Osteoblast (primary cell): ENCODE measurements around the gene ENKD1. TPM values are rescaled to one million over a fixed set of nuclear protein-coding genes. Genes with fewer than 3 reads are reported as not detected.

Experiments
- DNase-seq: peaks from one replicate; pipeline ENCODE4 v3.0.0; 2011; ENCODE audit warnings: low spot score, mixed read lengths; ENCODE audit not compliant: insufficient read length; ENCODE audit errors: missing footprints
- H2AFZ ChIP-seq: 2 replicates; pipeline ENCODE4 v1.6.0; 2011; ENCODE audit warnings: mild to moderate bottlenecking, low read length
- H3K27ac ChIP-seq: 2 replicates; pipeline ENCODE4 v1.5.1; 2011; ENCODE audit warnings: mild to moderate bottlenecking, low read depth, low read length, moderate library complexity
- H3K27me3 ChIP-seq: 2 replicates; pipeline ENCODE4 v1.6.0; 2012; ENCODE audit warnings: mild to moderate bottlenecking, control low read depth, inconsistent platforms, low read length, moderate library complexity; ENCODE audit not compliant: insufficient read depth
- H3K36me3 ChIP-seq: 2 replicates; pipeline ENCODE4 v1.5.1; 2011; ENCODE audit warnings: mild to moderate bottlenecking, low read length, control low read depth, moderate library complexity; ENCODE audit not compliant: insufficient read depth
- H3K4me1 ChIP-seq: 2 replicates; pipeline ENCODE4 v1.5.1; 2011; ENCODE audit warnings: mild to moderate bottlenecking, low read length, control low read depth, moderate library complexity; ENCODE audit not compliant: insufficient read depth
- H3K4me2 ChIP-seq: 2 replicates; pipeline ENCODE4 v1.6.0; 2011; ENCODE audit warnings: mild to moderate bottlenecking, low read length; ENCODE audit not compliant: insufficient read depth
- H3K4me3 ChIP-seq: fragments of 200-600 bp; sonication (generic); 3 replicates; pipeline ENCODE4 v1.5.1; 2012; ENCODE audit warnings: mild to moderate bottlenecking, low read length, inconsistent platforms; ENCODE audit not compliant: insufficient read depth
- H3K79me2 ChIP-seq: 2 replicates; pipeline ENCODE4 v1.6.0; 2012; ENCODE audit warnings: mild to moderate bottlenecking, low read length, control low read depth, inconsistent platforms; ENCODE audit not compliant: insufficient read depth
- H3K9me3 ChIP-seq: 2 replicates; pipeline ENCODE4 v1.5.1; 2011; ENCODE audit warnings: low read depth, low read length, control low read depth
- H4K20me1 ChIP-seq: 2 replicates; pipeline ENCODE4 v1.6.0; 2012; ENCODE audit warnings: mild to moderate bottlenecking, low read length, control low read depth; ENCODE audit not compliant: insufficient read depth
- total RNA-seq: library from RNA; depleted of rRNA; stranded (reverse); fragments of >200 nt; gene quantifications from 2 replicates; pipeline ENCODE4 v1.2.3, GENCODE V29; 2012
- TF ChIP-seq, protein P1 (sequence below): IDR thresholded peaks from 2 replicates; pipeline ENCODE4 v1.5.1; 2011; ENCODE audit warnings: mild to moderate bottlenecking, low read depth, low read length, moderate library complexity; ENCODE audit errors: extremely low read depth

ENKD1 gene
- total RNA-seq, 1 donor: 15.9 TPM

- Histone ChIP-seq H3K4me2 (peak within 1 kb of the TSS; percentile 98), H3K27ac (peak within 1 kb of the TSS; percentile 90), H4K20me1 (peaks cover 6% of the 10 kb centered on the region), H2AFZ (peak within 1 kb of the TSS; percentile 95), H3K4me3 (peak within 1 kb of the TSS; percentile 86), H3K27me3 (no peaks in the 10 kb centered on the region), H3K4me1 (peaks cover 9% of the 10 kb centered on the region), H3K36me3 (peaks cover 5% of the 10 kb centered on the region), H3K79me2 (peaks cover 13% of the 10 kb centered on the region), H3K9me3 (no peaks in the 10 kb centered on the region)
- TF ChIP-seq, protein P1, sequence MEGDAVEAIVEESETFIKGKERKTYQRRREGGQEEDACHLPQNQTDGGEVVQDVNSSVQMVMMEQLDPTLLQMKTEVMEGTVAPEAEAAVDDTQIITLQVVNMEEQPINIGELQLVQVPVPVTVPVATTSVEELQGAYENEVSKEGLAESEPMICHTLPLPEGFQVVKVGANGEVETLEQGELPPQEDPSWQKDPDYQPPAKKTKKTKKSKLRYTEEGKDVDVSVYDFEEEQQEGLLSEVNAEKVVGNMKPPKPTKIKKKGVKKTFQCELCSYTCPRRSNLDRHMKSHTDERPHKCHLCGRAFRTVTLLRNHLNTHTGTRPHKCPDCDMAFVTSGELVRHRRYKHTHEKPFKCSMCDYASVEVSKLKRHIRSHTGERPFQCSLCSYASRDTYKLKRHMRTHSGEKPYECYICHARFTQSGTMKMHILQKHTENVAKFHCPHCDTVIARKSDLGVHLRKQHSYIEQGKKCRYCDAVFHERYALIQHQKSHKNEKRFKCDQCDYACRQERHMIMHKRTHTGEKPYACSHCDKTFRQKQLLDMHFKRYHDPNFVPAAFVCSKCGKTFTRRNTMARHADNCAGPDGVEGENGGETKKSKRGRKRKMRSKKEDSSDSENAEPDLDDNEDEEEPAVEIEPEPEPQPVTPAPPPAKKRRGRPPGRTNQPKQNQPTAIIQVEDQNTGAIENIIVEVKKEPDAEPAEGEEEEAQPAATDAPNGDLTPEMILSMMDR: no peak
- DNase-seq: peak; percentile 100
Observed at GRCh38 chr16:67659675-67660563, 6.6 kb downstream of the ENKD1 start, which contains the start of gene ACD. ACD (minus strand) TSS chr16:67660260; CDS start chr16:67660220, 40 bp downstream.

- H3K4me3 ChIP-seq: peak overlapping the region; percentile 86
- peaks cover 13% of the 10 kb centered on the region for H3K79me2 ChIP-seq
- DNase-seq: peak; percentile 96
- H3K4me1 ChIP-seq: peaks cover 9% of the 10 kb centered on the region
- peak overlapping the region; percentile 90 for H3K27ac ChIP-seq
- no peaks in the 10 kb centered on the region for H3K9me3 ChIP-seq
- peaks cover 8% of the 10 kb centered on the region for H3K27me3 ChIP-seq
- H3K4me2 ChIP-seq: peak overlapping the region; percentile 98
- TF ChIP-seq, protein P1: no peak
- H2AFZ ChIP-seq: peak overlapping the region; percentile 95
- H3K36me3 ChIP-seq: peaks cover 5% of the 10 kb centered on the region
- H4K20me1 ChIP-seq: peaks cover 6% of the 10 kb centered on the region
Observed at GRCh38 chr16:67658849-67659674, 7.5 kb downstream of the ENKD1 start.

DNA sequence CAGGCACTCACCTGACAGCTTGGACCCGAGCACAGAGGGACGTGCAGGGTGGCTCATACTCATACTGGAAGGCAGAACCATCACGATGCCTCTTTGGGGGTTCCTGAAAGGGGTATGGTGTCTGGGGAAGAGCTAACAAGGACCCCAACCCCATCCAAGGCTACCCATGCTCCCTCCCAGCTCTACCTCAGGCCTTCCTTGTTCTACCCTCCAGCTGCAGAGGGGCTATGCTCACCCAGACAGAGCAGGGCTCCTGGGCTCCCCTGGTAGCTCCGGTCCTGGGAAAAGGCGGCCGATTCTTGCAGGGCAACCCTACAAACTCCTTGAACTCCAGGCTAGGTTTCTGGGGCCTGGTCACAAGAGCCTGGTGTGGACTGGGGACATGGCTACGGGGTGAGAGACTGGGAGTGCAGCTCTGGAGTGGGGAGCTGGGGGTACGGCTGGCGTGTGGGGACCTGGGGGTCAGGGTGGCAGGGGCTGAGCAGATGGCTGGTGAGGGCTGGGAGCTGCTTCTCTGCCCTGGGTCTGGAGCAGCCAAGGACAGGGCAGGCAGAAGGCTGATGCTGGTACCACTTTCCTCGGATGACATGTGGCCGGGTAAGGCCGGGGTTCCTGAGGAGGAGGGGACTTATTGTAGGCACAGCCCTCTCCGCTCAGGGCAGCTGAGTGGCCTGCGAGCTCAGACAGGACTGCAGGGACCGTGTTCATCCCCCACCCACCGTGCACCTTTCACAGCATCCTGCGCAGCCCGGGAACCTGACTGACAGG is 8.6 kb downstream of the ENKD1 start:
- Histone ChIP-seq H3K36me3 (peaks cover 5% of the 10 kb centered on the region), H3K4me2 (no peak overlapping the region)

More for the DNA sequence above, 8.6 kb downstream of the ENKD1 start:
- no peak overlapping the region for H2AFZ ChIP-seq
- H3K9me3 ChIP-seq: no peaks in the 10 kb centered on the region
- peaks cover 17% of the 10 kb centered on the region for H3K27me3 ChIP-seq
- H3K4me3 ChIP-seq: no peak overlapping the region
- peak; percentile 92 for DNase-seq
- peaks cover 9% of the 10 kb centered on the region for H3K4me1 ChIP-seq
- H3K79me2 ChIP-seq: peaks cover 13% of the 10 kb centered on the region
- H3K27ac ChIP-seq: no peak overlapping the region
- peaks cover 6% of the 10 kb centered on the region for H4K20me1 ChIP-seq
- TF ChIP-seq, protein P1: no peak
